Endothelial cell of hepatic sinusoid (primary cell): ENCODE measurements around the gene BTBD1.

Source experiments
- in situ Hi-C: cut with HindIII; loops from 2 replicates; pipeline ENCODE4 v1.10.0; 2017; ENCODE audit warnings: low sequenced_read_pairs

The BTBD1 gene

DNA sequence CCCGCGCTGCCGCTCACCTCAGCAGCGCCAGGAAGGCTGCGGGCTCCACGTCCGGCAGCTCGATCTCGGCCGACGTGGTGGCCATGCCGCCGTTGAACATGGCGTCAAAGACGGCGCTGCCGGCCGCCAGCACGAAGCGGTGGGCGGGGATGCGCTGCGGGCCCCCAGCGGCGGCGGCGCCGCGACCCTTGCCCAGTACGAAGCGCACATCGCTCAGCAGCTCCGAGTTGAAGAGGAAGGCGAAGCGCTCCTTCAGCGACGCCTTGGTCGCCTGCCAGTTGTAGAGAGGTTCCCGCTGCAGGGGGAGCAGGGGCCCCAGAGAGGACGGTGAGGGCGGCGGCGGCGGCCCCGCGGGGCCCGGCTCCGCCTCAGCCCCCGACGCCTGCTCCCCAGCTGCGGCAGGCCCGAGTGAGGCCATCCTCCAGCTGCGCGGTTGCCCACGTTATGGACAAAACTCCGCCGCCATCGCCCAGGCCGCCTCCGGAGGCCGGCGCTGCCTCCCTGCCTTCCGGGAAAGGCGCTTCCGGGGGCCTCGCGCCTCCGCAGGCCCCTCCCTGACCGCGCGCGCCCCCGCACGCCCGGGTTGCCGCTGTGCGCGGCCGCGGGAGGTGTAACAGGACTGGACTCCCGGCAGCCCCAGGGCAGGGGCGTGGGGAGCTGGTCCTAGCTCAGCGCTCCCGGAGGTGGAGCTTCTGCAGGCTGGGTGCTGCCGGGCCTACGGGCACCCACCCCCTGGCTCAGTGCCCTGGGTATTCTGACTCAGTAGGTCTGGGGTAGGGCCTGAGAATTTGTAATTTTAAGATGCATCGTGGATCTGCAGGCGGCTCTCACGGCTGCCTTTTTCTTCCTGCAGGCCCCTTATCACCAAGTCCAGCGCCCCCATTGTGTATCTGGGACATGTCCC, at the start of gene BTBD1:
TSS of gene BTBD1 (minus strand) at position 519 of the 904 bp plus-strand sequence. CDS start at position 418, 101 bp downstream.
- in situ Hi-C loops: no loop called here

- in situ Hi-C loops: loop anchor here (5.0 kb wide), 2 partner anchors 36 to 71 kb away; no protein-coding TSS in a partner anchor
Measured at GRCh38 chr15:83115831-83116565, 48.9 kb upstream of the BTBD1 start.

- in situ Hi-C loops: loop anchor here (5.0 kb wide), 2 partner anchors 37 to 72 kb away; no protein-coding TSS in a partner anchor
Measured at GRCh38 chr15:83115410-83115809, 48.4 kb upstream of the BTBD1 start.

- in situ Hi-C loops: loop anchor here (5.0 kb wide), 3 partner anchors 37 to 103 kb away; partner anchors contain the start of gene C15orf40
Measured at GRCh38 chr15:83114856-83115255, 47.8 kb upstream of the BTBD1 start.

DNA sequence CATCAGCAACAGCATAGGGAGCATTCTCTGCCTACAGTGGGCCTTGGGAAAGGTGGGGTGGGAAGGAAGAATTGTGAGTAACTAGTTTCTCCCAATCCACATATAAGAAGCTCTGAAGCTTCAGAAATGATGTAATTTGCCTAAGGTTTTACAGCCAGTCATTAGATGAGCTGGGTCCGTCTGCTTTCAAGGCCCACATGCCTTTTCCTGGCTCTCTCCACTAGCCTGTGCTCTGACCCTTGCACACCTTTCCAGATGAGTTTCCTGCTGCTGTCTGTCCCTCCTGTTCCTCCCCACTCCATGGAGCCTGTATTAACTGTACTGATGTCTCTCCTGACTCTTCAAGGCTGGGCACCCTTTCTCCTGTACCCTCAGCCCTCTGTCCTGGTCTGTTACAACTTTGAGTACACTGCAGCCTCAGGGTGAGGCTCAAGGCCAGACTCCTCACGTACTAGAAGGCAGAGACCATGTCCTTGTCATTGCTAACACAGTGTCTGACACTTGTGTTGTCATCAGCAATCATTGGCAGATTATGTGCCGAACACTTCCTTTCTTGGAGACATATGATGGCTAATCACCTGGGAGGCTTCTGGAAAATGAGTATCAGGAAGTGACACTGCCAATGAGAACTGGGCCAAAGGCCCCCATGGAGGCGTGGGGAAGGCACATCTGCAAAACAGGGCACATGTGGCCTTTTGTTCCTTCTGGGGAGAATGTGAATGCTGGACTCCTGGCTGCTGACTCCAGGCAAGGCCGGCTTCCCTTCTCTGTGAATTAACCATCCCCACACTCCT, 47.0 kb upstream of the BTBD1 start:
- in situ Hi-C loops: loop anchor here (5.0 kb wide), 1 partner anchor 102 kb away; the partner anchor contains the start of gene C15orf40

DNA sequence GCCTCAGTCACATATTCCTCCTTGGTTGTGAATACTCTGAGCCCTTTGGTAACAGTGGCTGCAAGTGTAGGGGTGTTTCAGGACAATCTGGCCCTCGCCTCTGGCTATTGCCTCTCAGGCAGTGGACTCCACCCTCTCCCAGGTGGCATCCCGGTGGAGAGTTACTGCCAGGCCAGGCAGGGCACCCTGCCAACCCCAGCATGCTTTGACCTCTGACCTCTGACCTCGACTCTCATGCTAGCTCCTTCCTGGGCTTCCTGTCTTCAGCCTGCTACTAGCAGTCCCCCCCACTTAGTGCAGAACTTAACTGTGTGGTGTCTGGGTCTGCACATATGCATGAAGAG, 45.9 kb upstream of the BTBD1 start:
- in situ Hi-C loops: loop anchor here (5.0 kb wide), 1 partner anchor 101 kb away; the partner anchor contains the start of gene C15orf40

DNA sequence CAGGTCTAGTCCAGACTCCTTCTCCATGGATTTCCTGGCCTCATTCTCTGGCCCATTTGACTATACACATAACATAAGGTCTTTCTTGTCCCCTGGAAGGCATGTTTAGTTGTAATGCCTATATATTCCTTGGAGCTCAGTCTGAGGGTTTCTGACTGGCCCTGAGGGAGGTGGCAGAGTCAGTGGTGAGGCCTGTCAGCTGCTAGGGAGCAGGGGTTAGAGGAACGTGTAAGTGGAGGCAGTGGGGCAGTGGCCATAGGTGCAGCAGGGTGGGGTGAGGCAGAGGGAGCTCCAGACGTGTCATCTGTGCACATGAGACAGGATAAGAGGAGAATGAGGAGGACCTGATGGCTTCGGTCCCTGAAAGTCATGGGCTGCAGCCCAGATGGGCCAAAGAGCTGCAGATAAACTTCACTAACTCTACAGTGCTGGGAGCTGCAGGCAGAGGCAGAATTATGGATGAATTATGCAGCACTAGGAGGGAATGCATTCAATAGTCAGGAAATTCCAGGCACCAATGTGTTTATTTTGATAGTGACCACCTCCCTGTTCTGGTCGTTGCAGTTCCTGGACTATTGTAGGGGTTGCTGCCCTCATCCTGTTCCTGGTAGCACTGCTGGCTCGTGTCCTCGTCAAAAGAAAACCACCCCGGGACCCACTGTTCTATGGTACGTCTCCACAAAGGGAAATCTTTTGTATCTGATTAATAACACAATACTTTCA, 45.3 kb upstream of the BTBD1 start:
- in situ Hi-C loops: loop anchor here (5.0 kb wide), 1 partner anchor 100 kb away; the partner anchor contains the start of gene C15orf40

- in situ Hi-C loops: loop anchor here (5.0 kb wide), 1 partner anchor 99 kb away; the partner anchor contains the start of gene C15orf40
Measured at GRCh38 chr15:83111149-83111548, 44.1 kb upstream of the BTBD1 start.

DNA sequence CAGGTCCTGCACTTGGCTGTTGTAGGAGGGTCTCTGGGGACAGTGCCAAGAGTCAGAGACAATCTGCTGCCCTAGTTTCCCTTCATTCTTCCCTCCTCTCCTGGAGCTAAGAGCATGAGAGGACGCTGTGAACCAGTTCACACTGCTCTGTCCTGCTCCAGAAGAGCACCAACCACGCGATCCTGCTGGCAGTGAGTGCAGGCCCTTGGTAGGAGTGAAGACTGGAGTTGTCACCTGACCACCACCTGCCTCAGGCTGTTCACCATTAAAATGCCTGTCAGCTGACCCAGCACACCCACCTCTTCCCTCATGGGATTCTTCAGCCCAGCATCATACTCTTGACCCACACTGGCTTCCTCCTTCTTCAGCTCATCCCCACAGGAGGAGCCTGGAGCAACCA, 43.3 kb upstream of the BTBD1 start:
- in situ Hi-C loops: loop anchor here (5.0 kb wide), 1 partner anchor 98 kb away; the partner anchor contains the start of gene C15orf40

DNA sequence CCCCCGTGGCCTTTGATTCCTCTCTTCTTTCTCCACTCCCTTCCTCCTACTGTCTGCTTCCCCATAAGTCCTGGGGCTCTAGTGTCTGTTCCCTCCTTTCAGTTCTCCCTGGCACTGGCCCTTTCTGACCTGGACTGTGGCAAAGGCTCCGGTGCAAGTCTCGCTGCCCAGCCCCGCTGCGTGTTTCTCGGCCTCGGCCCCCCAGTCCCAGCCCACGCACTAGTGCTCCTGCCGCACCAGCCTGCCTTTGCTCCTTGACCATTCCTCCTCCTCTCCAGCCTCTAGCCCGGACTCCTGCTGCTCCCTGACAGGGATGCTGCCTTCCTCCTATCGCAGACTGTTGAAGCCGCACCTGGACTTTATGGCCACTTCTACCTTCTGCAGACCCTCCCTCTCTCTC, 42.5 kb upstream of the BTBD1 start:
- in situ Hi-C loops: no loop called here

DNA sequence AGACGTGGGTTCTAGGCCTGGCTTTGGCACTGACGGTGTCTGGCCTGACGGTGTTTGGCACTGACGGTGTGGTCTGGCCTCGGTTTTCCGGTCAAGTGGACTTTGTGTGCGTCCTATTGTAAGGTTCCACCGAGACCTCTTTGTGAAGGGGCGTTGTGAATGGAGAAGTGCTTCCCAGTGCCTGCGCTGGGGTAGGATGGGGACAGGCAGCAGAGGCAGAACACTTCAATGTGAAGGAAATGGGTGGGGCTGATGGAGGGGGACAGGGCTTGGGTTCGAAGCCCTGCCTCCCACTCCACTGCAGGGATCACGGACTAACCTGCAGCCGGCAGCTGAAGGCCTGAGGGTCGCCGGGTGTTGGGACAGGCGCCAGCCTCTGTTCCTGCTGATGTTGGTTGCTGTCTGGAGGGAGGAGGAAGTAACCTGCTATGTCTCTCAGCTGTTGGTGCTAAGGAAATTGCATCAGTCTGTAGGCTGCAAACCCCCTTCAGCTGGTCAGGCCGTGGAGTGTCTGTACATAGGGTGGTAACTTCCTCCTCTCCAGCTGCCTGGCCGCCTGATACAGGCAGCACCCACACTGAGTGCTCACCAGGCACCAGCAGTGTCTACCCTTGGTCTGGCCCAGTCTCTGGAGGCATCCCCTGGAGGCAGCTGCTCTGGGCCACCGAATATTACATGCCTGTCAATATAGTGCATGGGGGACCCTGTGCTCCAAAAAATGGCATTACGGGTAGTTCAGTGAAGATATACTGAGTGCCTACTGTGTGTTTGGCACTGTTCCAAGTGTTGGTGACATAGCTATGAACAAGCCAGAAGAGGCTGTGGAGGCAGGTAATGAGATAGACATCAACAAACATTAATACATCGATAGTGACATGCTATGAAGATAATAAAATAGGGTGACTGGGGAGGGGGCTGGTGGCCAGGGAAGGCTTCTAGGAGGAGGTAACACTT, 41.5 kb upstream of the BTBD1 start:
- in situ Hi-C loops: no loop called here

- in situ Hi-C loops: no loop called here
Measured at GRCh38 chr15:83107841-83108181, 40.8 kb upstream of the BTBD1 start.

DNA sequence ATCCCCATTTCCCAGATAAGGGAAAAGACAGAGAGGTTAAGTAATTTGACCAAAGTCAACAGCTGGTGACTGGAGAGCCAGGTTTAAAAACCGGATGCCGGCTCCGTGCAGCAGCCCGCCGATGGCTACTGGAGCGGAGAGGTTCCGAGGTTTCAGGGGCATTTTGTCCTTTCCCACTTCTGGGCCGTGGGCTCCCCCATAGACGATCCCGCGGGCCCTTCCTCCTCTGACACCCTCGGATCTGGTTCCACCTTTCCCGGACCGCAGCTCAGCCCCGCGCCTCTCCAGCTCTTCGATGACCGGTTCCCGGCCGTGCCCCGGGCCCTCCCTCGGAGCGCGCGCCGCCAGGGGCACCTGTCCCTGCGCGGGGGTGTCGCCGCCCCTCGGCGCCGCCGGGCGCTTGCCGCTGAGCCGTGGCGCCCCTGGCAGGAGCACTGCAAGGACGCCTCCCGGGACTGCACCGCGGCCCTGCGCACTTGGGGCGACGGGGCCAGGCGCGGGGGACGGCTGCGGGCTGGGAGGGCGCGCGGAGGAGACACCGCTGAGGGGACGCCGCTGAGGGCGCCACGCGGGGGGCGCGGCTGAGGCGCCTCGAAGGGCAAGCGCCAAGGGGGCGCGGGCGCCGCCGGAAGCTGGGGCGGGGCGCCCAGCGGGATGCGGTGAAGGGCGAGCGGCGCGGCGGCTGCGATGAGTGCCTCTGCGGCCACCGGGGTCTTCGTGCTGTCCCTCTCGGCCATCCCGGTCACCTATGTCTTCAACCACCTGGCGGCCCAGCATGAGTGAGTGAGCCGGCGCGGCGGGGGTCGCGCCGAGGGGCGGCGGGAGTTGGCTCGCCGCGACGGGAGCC, 40.2 kb upstream of the BTBD1 start, which contains the start of gene TM6SF1:
TSS of gene TM6SF1 (plus strand) at position 652 of the 847 bp plus-strand sequence. CDS start at position 688, 36 bp downstream.
- in situ Hi-C loops: no loop called here

DNA sequence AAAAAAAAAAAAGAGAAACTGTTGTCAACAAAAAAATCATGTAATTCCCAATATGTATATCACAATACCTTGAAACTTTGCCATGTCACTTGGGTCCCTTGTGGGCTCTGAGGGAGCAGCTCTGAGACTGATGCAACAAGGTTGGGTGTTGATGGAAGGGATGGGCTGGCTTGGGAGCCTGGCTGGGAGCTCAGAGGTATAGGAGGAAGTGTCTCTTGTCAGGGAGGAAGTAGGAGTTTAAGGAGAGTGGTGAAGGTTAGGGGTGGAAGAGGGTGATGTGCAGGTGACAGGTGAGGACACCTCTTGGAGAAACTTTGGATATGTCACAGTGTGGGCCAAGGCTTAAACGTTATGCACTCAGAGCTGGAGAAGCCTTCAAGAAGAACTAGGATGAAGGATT, 38.4 kb upstream of the BTBD1 start:
- in situ Hi-C loops: no loop called here

GRCh38 chr15:83104141-83104540, 37.1 kb upstream of the BTBD1 start:
- in situ Hi-C loops: no loop called here

- in situ Hi-C loops: no loop called here
Measured at GRCh38 chr15:83102346-83102745, 35.3 kb upstream of the BTBD1 start.

GRCh38 chr15:83100097-83100646, 33.1 kb upstream of the BTBD1 start:
- in situ Hi-C loops: no loop called here

- in situ Hi-C loops: no loop called here
Measured at GRCh38 chr15:83099290-83099689, 32.2 kb upstream of the BTBD1 start.
